ENCODE data around the gene FHL1. TPM values are rescaled to one million over a fixed set of nuclear protein-coding genes. Genes with fewer than 3 reads are reported as not detected.

FHL1 gene
- total RNA-seq, 4 donors from 2014 or later: 2,023 to 8,069 (median 7,102) TPM

GRCh38 chrX:136186023-136186413 lies 38.7 kb downstream of the FHL1 start:
- Histone ChIP-seq H3K27me3 (no peaks in the 10 kb centered on the region), H3K9me3 (no peaks in the 10 kb centered on the region), H3K4me1 (peaks cover 54 to 70% of the 10 kb centered on the region in 2 donors), H3K27ac (peak overlapping the region; percentile 84 to 92 (median 84)), H3K4me3 (peak overlapping the region in 1 of 4 donors; percentile 21), H3K36me3 (no peaks in the 10 kb centered on the region)
- in situ Hi-C loops (cut with MboI; ENCODE audit: low sequenced_read_pairs in 4 of 4): no loop called here
- ATAC-seq (no peak), DNase-seq (no peak)
- intact Hi-C loops (cut with DNase I; ENCODE audit: low total_unique reads): loop anchor here (5.0 kb wide), 1 partner anchor 581 kb away; no protein-coding TSS in a partner anchor
- TF ChIP-seq CTCF (IDR thresholded peaks at IDR 0.05 in 4 of 5, conservative IDR thresholded peaks at IDR 0.05 in 1 of 5) (no peak), POLR2A (IDR thresholded peaks at IDR 0.05) (no peak)

- in situ Hi-C loops (cut with MboI; ENCODE audit: low sequenced_read_pairs in 4 of 4): no loop called here
- TF ChIP-seq POLR2A (IDR thresholded peaks at IDR 0.05) (no peak), CTCF (IDR thresholded peaks at IDR 0.05 in 4 of 5, conservative IDR thresholded peaks at IDR 0.05 in 1 of 5) (peak in 1 of 5 experiments; percentile 27)
- H3K4me1 ChIP-seq: peaks cover 60 to 69% of the 10 kb centered on the region in 2 donors
- H3K9me3 ChIP-seq: no peaks in the 10 kb centered on the region
- intact Hi-C loops (cut with DNase I; ENCODE audit: low total_unique reads): loop anchor here (5.0 kb wide), 1 partner anchor 578 kb away; no protein-coding TSS in a partner anchor
- H3K36me3 ChIP-seq: no peaks in the 10 kb centered on the region
- H3K27ac ChIP-seq: peak overlapping the region; percentile 84 to 92 (median 84)
- DNase-seq (no peak), ATAC-seq (no peak)
- no peaks in the 10 kb centered on the region for H3K27me3 ChIP-seq
- H3K4me3 ChIP-seq: no peak overlapping the region
Measured at GRCh38 chrX:136189222-136189621, 41.9 kb downstream of the FHL1 start.

- H3K9me3 ChIP-seq: no peaks in the 10 kb centered on the region
- DNase-seq: no peak
- peak; percentile 25 to 53 for ATAC-seq
- H3K4me1 ChIP-seq: peaks cover 60 to 76% of the 10 kb centered on the region in 2 donors
- TF ChIP-seq CTCF (IDR thresholded peaks at IDR 0.05 in 4 of 5, conservative IDR thresholded peaks at IDR 0.05 in 1 of 5) (no peak), POLR2A (IDR thresholded peaks at IDR 0.05) (no peak)
- in situ Hi-C loops (cut with MboI; ENCODE audit: low sequenced_read_pairs in 4 of 4) (no loop called here), intact Hi-C loops (cut with DNase I; ENCODE audit: low total_unique reads) (no loop called here)
- peak overlapping the region; percentile 23 to 47 (median 40) for H3K4me3 ChIP-seq
- H3K27ac ChIP-seq: peak overlapping the region; percentile 84 to 92 (median 84)
- no peaks in the 10 kb centered on the region for H3K36me3 ChIP-seq
- no peaks in the 10 kb centered on the region for H3K27me3 ChIP-seq
Measured at GRCh38 chrX:136190038-136190713, 42.8 kb downstream of the FHL1 start.

GRCh38 chrX:136191171-136191570 lies 43.8 kb downstream of the FHL1 start:
- peak overlapping the region; percentile 23 to 47 (median 40) for H3K4me3 ChIP-seq
- peak overlapping the region; percentile 84 to 92 (median 84) for H3K27ac ChIP-seq
- ATAC-seq (peak; percentile 61 to 71), DNase-seq (peak; percentile 60 to 75)
- H3K9me3 ChIP-seq: no peaks in the 10 kb centered on the region
- TF ChIP-seq CTCF (IDR thresholded peaks at IDR 0.05 in 4 of 5, conservative IDR thresholded peaks at IDR 0.05 in 1 of 5) (no peak), POLR2A (IDR thresholded peaks at IDR 0.05) (peak in 1 of 2 donors; percentile 67)
- in situ Hi-C loops (cut with MboI; ENCODE audit: low sequenced_read_pairs in 4 of 4): no loop called here
- no peaks in the 10 kb centered on the region for H3K27me3 ChIP-seq
- intact Hi-C loops (cut with DNase I; ENCODE audit: low total_unique reads): no loop called here
- H3K36me3 ChIP-seq: no peaks in the 10 kb centered on the region
- peaks cover 53 to 82% of the 10 kb centered on the region in 2 donors for H3K4me1 ChIP-seq

Data from gastrocnemius medialis (tissue), 4 donors.